ENCODE data around the gene TBC1D22B.

TBC1D22B gene

DNA sequence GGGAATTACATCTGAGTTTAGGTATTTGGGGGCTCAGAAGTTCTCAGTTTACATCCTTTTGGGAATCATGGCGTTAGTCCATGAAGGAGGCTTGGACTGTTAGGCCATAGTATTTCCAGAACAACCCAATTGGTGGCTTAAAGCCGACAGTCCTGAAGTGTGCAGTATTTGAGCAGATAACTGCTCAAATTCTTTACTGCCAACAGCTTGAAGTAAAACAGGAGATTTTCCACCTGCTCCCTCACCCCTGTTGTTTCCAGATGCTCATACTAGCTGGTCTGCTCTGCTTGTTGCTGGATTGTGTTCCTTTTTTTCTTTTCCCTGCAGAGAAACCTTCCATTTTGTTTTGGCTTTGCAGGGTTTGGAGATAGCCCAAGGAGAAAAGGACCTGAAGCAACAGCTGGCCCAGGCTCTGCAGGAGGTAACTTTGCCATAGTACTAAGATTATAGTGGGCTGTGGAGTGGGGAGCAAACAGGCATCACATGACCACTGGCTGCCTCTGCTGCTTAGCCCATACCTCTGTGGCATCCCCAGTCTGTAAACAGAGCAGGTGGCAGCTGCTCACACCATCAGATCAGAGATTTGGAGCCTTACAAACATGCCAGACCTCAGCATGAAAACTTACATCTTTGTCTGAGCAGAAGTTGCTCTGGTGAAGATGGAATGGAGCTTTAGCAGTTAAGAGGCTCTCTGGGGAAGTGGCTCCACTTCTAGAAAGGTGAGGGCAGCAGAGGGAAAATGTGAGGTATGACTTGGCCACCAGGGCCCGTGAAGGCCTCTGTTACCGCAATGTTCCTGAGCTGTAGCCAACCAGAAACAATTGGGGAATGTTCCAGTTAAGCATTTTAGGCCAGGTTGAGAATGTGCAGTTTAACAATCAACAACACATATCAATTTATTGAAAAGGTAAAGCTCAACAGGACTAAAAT lies 113.8 kb downstream of the TBC1D22B start:
- TF ChIP-seq, protein P1, sequence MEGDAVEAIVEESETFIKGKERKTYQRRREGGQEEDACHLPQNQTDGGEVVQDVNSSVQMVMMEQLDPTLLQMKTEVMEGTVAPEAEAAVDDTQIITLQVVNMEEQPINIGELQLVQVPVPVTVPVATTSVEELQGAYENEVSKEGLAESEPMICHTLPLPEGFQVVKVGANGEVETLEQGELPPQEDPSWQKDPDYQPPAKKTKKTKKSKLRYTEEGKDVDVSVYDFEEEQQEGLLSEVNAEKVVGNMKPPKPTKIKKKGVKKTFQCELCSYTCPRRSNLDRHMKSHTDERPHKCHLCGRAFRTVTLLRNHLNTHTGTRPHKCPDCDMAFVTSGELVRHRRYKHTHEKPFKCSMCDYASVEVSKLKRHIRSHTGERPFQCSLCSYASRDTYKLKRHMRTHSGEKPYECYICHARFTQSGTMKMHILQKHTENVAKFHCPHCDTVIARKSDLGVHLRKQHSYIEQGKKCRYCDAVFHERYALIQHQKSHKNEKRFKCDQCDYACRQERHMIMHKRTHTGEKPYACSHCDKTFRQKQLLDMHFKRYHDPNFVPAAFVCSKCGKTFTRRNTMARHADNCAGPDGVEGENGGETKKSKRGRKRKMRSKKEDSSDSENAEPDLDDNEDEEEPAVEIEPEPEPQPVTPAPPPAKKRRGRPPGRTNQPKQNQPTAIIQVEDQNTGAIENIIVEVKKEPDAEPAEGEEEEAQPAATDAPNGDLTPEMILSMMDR (IDR thresholded peaks at IDR 0.05; ENCODE audit: insufficient read depth, low read length, missing control alignments), result no peak
- DNase-seq (ENCODE audit: low read depth, low spot score), result no peak
- H3K4me3 ChIP-seq (ENCODE audit: low read depth, low read length), result no peak overlapping the region
- ChIA-PET CTCF (interaction anchor here (0.7 to 5.7 kb wide), 9 partner anchors 9 to 353 kb away, joined by 3 to 37 read pairs (median 4); no protein-coding TSS in a partner anchor), POLR2A (no interaction called here)

DNA sequence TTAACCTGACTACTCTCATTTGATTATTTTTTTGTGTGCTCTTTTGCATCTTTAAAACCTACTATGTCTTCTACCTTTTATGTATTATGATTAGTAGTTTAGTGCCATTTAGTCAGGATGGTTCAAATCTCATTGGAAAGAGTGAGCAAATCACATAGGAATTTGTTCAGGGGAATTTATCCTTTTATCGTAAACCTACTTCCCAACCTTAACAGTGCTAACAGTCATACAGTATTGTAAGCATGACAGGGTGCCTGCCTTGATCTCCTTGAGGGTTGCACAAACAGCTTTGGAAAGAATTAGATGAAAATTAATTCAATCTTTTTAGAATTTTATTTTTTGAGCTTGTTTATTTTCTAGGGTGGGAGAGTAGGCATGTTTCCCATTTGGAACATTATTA lies 114.5 kb downstream of the TBC1D22B start:
- TF ChIP-seq, protein P1 (IDR thresholded peaks at IDR 0.05; ENCODE audit: insufficient read depth, low read length, missing control alignments), result no peak
- no peak overlapping the region for H3K4me3 ChIP-seq (ENCODE audit: low read depth, low read length)
- ChIA-PET CTCF (interaction anchor here (0.5 to 5.7 kb wide), 8 partner anchors 9 to 321 kb away, joined by 3 to 37 read pairs (median 4); no protein-coding TSS in a partner anchor), POLR2A (no interaction called here)
- no peak for DNase-seq (ENCODE audit: low read depth, low spot score)

DNA sequence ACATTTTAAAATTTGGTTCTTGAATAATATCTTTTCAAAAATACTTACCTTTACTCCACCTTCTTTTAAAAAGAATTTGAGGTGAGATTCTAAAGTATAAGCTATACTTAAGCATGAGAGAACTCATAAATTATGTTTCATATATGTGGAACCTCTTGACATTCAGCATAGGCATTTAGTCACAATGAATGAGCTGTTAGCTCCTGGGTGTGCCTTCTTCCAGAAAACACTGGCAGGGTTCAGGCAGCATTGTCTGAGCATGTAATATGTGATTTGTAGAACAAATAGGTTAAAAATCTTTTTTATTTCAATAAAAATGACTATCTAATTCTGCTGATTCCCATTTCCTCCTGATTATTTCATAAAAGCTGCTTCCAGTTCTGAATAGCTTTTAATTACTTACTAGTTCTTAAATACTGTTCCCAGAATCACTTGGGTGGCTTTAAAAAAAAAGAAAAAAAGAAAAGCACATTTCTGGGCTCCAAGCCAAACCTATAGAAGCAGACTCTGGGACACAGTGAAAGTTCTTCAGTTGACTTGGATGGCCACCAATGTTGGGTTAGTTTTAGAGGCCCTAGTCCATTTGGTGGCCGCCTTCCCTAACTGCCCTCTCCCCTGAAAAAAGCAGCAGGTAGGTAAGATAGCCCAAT lies 116.4 kb downstream of the TBC1D22B start:
- POLR2A ChIA-PET, result interaction anchor here (1.1 kb wide), 1 partner anchor 59 kb away, joined by 3 read pairs; the partner anchor contains the start of gene CMTR1
- no peak for DNase-seq (ENCODE audit: low read depth, low spot score)
- H3K4me3 ChIP-seq (ENCODE audit: low read depth, low read length), result no peak overlapping the region
- TF ChIP-seq, protein P1 (IDR thresholded peaks at IDR 0.05; ENCODE audit: insufficient read depth, low read length, missing control alignments), result no peak
- CTCF ChIA-PET, result interaction anchor here (1.0 to 5.7 kb wide), 6 partner anchors 7 to 318 kb away, joined by 3 to 37 read pairs (median 4); no protein-coding TSS in a partner anchor

DNA sequence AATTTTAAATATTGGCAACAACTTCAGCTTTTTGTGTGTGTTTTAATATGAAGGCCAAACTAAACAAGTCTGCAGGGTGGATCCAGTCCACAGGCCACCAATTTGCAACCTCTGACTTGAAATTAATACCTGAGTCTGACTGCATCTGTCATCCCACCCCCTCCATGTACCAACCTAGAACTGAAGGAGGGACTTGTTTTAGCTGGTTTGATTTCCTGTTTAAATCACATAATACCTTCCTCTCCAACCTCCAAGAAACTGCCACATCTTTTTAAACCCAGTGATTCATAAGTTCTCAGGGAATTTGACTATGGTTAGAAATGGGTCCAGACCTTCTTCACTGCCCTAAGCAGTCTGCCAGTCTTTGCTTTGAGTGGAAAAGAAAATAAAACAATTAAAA lies 117.8 kb downstream of the TBC1D22B start:
- ChIA-PET POLR2A (no interaction called here), CTCF (interaction anchor here (2.4 to 3.3 kb wide), 2 partner anchors 9 to 50 kb away, joined by 9 read pairs; no protein-coding TSS in a partner anchor)
- no peak for DNase-seq (ENCODE audit: low read depth, low spot score)
- no peak overlapping the region for H3K4me3 ChIP-seq (ENCODE audit: low read depth, low read length)
- TF ChIP-seq, protein P1 (IDR thresholded peaks at IDR 0.05; ENCODE audit: insufficient read depth, low read length, missing control alignments), result no peak

DNA sequence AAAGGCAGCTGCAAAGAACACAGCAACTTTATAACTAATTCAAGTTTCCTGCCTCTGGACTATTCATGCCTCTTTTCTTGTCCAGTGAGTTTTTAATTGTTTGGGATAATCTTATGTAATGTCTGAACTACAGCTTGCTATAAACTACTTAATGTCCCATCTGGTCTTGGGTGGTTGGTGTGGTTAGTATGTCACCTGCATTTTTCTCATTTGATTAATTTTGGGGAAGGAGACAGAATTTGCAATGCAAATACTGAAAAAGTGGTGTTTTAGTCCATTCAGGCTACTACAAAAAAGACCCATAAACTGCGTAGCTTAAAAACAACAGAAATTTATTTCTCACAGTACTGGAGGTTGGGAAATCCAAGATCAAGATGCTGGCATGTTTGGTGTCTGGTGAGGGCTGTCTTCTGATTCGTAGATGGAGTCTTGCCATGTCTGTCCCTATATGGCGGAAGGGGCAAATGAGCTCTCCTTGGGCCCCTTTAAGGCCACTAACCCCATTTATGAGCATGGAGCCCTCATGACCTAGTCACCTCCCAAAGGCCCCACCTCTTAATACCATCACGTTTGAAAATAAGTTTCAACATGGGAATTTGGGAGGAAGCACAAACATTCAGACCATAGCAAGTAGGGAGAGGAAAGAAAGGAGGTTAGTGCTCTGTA lies 118.6 kb downstream of the TBC1D22B start:
- CTCF ChIA-PET, result interaction anchor here (1.2 to 3.3 kb wide), 4 partner anchors 8 to 316 kb away, joined by 3 to 9 read pairs (median 7); no protein-coding TSS in a partner anchor
- H3K4me3 ChIP-seq (ENCODE audit: low read depth, low read length), result no peak overlapping the region
- TF ChIP-seq, protein P1 (IDR thresholded peaks at IDR 0.05; ENCODE audit: insufficient read depth, low read length, missing control alignments), result no peak
- POLR2A ChIA-PET, result no interaction called here
- no peak for DNase-seq (ENCODE audit: low read depth, low spot score)
